HepG2 (cell line): ENCODE data around the gene TJP1. TPM values are rescaled to one million over a fixed set of nuclear protein-coding genes. Genes with fewer than 3 reads are reported as not detected.
A peak's percentile ranks its signal among the peaks of the same experiment; 100 is the strongest.

Experiments used
- CTCF ChIP-seq: sonication (generic); formaldehyde crosslinking; IDR thresholded peaks from 2 replicates; pipeline ENCODE4 v1.5.0; 2020; ENCODE audit warnings: mild to moderate bottlenecking, missing genetic modification reagents, moderate library complexity
- KAT2B ChIP-seq: fragments of 150-350 bp; IDR thresholded peaks from 2 replicates; pipeline ENCODE4 v1.6.1; 2014; ENCODE audit warnings: low read depth, low read length, borderline replicate concordance
- NCOA2 ChIP-seq: sonication (generic); formaldehyde crosslinking; IDR thresholded peaks from 2 replicates; pipeline ENCODE4 v1.8.0; 2022; ENCODE audit warnings: inconsistent platforms
- POLR2A ChIP-seq, 2 experiments: IDR thresholded peaks; 2 replicates each; pipeline ENCODE4 v1.6.1; 2011; ENCODE audit warnings: low read depth in 2 of 2, low read length in 2 of 2, mild to moderate bottlenecking in 1 of 2, moderate library complexity in 1 of 2; ENCODE audit not compliant: insufficient read depth in 1 of 2
- SIX1 ChIP-seq: sonication (generic); formaldehyde crosslinking; IDR thresholded peaks from 2 replicates; pipeline ENCODE4 v1.4.0; 2020; ENCODE audit warnings: missing genetic modification reagents, borderline replicate concordance
- ZFP1 ChIP-seq: IDR thresholded peaks from 2 replicates; pipeline ENCODE4 v1.6.1; 2016
- ZFX ChIP-seq: sonication (generic); formaldehyde crosslinking; IDR thresholded peaks from 2 replicates; pipeline ENCODE4 v1.4.0; 2020; ENCODE audit warnings: mild to moderate bottlenecking, low read depth, missing genetic modification reagents, moderate library complexity
- ZNF546 ChIP-seq: sonication (generic); formaldehyde crosslinking; conservative IDR thresholded peaks from 2 replicates; pipeline ENCODE4 v1.8.1; 2023; ENCODE audit warnings: mild to moderate bottlenecking, missing genetic modification reagents
- ZNF773 ChIP-seq: sonication (generic); formaldehyde crosslinking; IDR thresholded peaks from 2 replicates; pipeline ENCODE4 v1.4.0; 2020; ENCODE audit warnings: missing genetic modification reagents, borderline replicate concordance
- ZSCAN5A ChIP-seq: sonication (generic); formaldehyde crosslinking; IDR thresholded peaks from 2 replicates; pipeline ENCODE4 v1.8.0; 2022; ENCODE audit warnings: mild to moderate bottlenecking, missing genetic modification reagents, borderline replicate concordance
- polyA plus RNA-seq, 8 experiments: library from polyadenylated mRNA; depleted of rRNA in 3 of 8; stranded (reverse) in 7 of 8; unstranded in 1 of 8; fragments of >200 nt; fragmentation: Illumina TruSeq in 4 of 8; extraction: Trizol in 4 of 8; gene quantifications; 2 replicates each; pipeline versions ENCODE4 v1.2.1 to v1.2.3, GENCODE V29; 2011 to 2016; ENCODE audit warnings: low read depth in 4 of 8, missing spikeins in 1 of 8, mixed read lengths in 1 of 8; ENCODE audit not compliant: insufficient read depth in 1 of 8
- total RNA-seq, 5 experiments: library from RNA; depleted of rRNA; stranded (reverse); fragments of >200 nt; fragmentation: Illumina TruSeq; extraction: Trizol; gene quantifications; 2 replicates each; pipeline ENCODE4 v1.2.3, GENCODE V29; 2016; ENCODE audit warnings: low read depth in 1 of 5
- TF ChIP-seq, protein P1 (sequence below): sonication (generic); formaldehyde crosslinking; IDR thresholded peaks from one replicate; pipeline ENCODE4 v1.5.1; 2020; ENCODE audit warnings: mild to moderate bottlenecking, missing genetic modification reagents; ENCODE audit errors: not compliant biosample characterization
- TF ChIP-seq, protein P2 (sequence below): sonication (generic); formaldehyde crosslinking; IDR thresholded peaks from 2 replicates; pipeline ENCODE4 v1.4.0; 2020; ENCODE audit warnings: missing genetic modification reagents, borderline replicate concordance

Gene TJP1
- total and polyA plus RNA-seq, 2 of the 13 experiments (the other 11 are each of a cell fraction or from before 2014, with no cell fraction given) = 25.9 to 27.1 TPM

DNA sequence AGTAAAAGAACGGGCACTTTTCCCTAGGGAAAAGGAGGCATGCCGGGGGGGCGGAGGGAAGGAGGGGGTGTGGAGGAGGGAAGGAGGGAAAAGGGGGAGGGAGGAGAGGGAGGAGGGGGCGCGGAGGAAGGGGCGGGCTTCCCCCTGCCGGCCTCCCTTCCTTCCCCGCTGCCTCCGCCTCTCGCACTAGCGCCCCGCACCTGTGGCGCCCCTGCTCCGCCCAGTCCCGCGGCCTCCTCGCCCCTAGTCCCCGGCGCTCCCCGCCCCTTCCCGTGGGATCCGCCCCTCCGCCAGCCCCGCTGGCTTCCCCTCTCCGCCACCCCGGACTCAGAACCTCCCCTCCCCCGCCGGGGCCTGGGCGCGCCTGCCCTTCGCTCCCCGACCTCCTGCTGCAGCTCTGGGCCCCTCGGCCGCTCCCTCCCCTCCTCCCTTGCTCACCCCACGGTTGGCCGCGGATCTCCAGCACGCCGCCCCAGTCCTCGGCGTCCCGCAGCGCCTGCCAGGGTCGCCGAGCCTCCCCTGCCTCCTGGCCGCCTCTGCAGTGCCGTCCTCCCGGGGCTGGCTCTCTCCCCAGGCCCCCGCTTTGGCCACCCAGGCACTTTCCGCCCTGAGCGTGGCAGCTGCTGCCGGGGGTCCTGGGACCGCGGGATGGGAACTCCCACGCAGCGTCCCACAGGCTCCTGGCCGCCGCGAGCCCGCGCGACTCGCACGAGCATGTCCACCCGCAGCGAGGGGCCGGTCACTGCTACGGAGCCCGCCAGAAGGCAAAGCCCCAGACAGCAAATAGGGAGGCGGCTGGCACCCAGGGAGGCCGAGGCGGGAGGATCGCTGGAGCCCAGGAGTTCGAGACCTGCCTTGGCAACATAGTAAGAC lies 147.4 kb downstream of the TJP1 start (continued):
- TF ChIP-seq, protein P1, sequence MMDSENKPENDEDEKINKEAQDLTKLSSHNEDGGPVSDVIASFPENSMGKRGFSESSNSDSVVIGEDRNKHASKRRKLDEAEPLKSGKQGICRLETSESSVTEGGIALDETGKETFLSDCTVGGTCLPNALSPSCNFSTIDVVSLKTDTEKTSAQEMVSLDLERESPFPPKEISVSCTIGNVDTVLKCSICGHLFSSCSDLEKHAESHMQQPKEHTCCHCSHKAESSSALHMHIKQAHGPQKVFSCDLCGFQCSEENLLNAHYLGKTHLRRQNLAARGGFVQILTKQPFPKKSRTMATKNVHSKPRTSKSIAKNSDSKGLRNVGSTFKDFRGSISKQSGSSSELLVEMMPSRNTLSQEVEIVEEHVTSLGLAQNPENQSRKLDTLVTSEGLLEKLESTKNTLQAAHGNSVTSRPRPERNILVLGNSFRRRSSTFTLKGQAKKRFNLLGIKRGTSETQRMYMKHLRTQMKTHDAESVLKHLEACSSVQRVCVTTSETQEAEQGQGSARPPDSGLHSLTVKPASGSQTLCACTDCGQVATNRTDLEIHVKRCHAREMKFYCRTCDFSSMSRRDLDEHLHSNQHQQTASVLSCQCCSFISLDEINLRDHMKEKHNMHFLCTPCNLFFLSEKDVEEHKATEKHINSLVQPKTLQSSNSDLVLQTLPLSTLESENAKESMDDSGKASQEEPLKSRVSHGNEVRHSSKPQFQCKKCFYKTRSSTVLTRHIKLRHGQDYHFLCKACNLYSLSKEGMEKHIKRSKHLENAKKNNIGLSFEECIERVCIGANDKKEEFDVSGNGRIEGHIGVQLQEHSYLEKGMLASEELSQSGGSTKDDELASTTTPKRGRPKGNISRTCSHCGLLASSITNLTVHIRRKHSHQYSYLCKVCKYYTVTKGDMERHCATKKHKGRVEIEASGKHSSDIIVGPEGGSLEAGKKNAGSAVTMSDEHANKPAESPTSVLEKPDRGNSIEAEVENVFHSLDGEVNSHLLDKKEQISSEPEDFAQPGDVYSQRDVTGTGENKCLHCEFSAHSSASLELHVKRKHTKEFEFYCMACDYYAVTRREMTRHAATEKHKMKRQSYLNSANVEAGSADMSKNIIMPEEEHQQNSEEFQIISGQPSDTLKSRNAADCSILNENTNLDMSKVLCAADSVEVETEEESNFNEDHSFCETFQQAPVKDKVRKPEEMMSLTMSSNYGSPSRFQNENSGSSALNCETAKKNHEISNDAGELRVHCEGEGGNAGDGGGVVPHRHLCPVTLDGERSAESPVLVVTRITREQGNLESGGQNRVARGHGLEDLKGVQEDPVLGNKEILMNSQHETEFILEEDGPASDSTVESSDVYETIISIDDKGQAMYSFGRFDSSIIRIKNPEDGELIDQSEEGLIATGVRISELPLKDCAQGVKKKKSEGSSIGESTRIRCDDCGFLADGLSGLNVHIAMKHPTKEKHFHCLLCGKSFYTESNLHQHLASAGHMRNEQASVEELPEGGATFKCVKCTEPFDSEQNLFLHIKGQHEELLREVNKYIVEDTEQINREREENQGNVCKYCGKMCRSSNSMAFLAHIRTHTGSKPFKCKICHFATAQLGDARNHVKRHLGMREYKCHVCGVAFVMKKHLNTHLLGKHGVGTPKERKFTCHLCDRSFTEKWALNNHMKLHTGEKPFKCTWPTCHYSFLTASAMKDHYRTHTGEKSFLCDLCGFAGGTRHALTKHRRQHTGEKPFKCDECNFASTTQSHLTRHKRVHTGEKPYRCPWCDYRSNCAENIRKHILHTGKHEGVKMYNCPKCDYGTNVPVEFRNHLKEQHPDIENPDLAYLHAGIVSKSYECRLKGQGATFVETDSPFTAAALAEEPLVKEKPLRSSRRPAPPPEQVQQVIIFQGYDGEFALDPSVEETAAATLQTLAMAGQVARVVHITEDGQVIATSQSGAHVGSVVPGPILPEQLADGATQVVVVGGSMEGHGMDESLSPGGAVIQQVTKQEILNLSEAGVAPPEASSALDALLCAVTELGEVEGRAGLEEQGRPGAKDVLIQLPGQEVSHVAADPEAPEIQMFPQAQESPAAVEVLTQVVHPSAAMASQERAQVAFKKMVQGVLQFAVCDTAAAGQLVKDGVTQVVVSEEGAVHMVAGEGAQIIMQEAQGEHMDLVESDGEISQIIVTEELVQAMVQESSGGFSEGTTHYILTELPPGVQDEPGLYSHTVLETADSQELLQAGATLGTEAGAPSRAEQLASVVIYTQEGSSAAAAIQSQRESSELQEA = no peak
- no peak for TF ChIP-seq SIX1 (CRISPR knock-in tag)
- no peak for TF ChIP-seq ZFP1 (CRISPR knock-in tag)
- TF ChIP-seq NCOA2 (CRISPR knock-in tag) = no peak
- no peak for TF ChIP-seq ZSCAN5A (CRISPR knock-in tag)
- TF ChIP-seq ZFX (CRISPR knock-in tag) = peak; percentile 63
- no peak for TF ChIP-seq ZNF773 (CRISPR knock-in tag)
- TF ChIP-seq, protein P2, sequence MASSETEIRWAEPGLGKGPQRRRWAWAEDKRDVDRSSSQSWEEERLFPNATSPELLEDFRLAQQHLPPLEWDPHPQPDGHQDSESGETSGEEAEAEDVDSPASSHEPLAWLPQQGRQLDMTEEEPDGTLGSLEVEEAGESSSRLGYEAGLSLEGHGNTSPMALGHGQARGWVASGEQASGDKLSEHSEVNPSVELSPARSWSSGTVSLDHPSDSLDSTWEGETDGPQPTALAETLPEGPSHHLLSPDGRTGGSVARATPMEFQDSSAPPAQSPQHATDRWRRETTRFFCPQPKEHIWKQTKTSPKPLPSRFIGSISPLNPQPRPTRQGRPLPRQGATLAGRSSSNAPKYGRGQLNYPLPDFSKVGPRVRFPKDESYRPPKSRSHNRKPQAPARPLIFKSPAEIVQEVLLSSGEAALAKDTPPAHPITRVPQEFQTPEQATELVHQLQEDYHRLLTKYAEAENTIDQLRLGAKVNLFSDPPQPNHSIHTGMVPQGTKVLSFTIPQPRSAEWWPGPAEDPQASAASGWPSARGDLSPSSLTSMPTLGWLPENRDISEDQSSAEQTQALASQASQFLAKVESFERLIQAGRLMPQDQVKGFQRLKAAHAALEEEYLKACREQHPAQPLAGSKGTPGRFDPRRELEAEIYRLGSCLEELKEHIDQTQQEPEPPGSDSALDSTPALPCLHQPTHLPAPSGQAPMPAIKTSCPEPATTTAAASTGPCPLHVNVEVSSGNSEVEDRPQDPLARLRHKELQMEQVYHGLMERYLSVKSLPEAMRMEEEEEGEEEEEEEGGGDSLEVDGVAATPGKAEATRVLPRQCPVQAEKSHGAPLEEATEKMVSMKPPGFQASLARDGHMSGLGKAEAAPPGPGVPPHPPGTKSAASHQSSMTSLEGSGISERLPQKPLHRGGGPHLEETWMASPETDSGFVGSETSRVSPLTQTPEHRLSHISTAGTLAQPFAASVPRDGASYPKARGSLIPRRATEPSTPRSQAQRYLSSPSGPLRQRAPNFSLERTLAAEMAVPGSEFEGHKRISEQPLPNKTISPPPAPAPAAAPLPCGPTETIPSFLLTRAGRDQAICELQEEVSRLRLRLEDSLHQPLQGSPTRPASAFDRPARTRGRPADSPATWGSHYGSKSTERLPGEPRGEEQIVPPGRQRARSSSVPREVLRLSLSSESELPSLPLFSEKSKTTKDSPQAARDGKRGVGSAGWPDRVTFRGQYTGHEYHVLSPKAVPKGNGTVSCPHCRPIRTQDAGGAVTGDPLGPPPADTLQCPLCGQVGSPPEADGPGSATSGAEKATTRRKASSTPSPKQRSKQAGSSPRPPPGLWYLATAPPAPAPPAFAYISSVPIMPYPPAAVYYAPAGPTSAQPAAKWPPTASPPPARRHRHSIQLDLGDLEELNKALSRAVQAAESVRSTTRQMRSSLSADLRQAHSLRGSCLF (CRISPR knock-in tag) = no peak
- TF ChIP-seq KAT2B = no peak
- TF ChIP-seq POLR2A (IDR thresholded peaks at IDR 0.05; ENCODE audit: insufficient read depth in 1 of 2, low read depth in 2 of 2, low read length in 2 of 2) = no peak
- no peak for TF ChIP-seq ZNF546 (CRISPR knock-in tag)
- no peak for TF ChIP-seq CTCF (CRISPR knock-in tag)
